ENCODE results near the gene ITGA2.

Gene ITGA2

GRCh38 chr5:52977264-52977897 is 11.8 kb upstream of the ITGA2 start:
- Histone ChIP-seq H3K27ac (replicated peaks) (no peak overlapping the region), H3K4me3 (replicated peaks; ENCODE audit: insufficient read depth, low read length) (no peak overlapping the region), H3K27me3 (ENCODE audit: insufficient read depth, poor library complexity, severe bottlenecking) (no peaks in the 10 kb centered on the region)
- no peak for TF ChIP-seq POLR2AphosphoS5 (IDR thresholded peaks at IDR 0.05; ENCODE audit: low read depth)
- TF ChIP-seq CTCF (IDR thresholded peaks at IDR 0.05; ENCODE audit: insufficient read depth, low read length): no peak
- TF ChIP-seq, protein P1, sequence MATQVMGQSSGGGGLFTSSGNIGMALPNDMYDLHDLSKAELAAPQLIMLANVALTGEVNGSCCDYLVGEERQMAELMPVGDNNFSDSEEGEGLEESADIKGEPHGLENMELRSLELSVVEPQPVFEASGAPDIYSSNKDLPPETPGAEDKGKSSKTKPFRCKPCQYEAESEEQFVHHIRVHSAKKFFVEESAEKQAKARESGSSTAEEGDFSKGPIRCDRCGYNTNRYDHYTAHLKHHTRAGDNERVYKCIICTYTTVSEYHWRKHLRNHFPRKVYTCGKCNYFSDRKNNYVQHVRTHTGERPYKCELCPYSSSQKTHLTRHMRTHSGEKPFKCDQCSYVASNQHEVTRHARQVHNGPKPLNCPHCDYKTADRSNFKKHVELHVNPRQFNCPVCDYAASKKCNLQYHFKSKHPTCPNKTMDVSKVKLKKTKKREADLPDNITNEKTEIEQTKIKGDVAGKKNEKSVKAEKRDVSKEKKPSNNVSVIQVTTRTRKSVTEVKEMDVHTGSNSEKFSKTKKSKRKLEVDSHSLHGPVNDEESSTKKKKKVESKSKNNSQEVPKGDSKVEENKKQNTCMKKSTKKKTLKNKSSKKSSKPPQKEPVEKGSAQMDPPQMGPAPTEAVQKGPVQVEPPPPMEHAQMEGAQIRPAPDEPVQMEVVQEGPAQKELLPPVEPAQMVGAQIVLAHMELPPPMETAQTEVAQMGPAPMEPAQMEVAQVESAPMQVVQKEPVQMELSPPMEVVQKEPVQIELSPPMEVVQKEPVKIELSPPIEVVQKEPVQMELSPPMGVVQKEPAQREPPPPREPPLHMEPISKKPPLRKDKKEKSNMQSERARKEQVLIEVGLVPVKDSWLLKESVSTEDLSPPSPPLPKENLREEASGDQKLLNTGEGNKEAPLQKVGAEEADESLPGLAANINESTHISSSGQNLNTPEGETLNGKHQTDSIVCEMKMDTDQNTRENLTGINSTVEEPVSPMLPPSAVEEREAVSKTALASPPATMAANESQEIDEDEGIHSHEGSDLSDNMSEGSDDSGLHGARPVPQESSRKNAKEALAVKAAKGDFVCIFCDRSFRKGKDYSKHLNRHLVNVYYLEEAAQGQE (IDR thresholded peaks at IDR 0.05; ENCODE audit: insufficient replicate concordance, low read depth): no peak
- no peak for TF ChIP-seq GABPA (IDR thresholded peaks at IDR 0.05; ENCODE audit: low read depth)
- TF ChIP-seq SPI1 (IDR thresholded peaks at IDR 0.05; ENCODE audit: borderline replicate concordance, low read depth): no peak
- no peak for DNase-seq (ENCODE audit: low read depth in 1 of 2, low spot score in 1 of 2)

GRCh38 chr5:52981507-52981906 is 7.6 kb upstream of the ITGA2 start:
- no peaks in the 10 kb centered on the region for H3K27me3 ChIP-seq (ENCODE audit: insufficient read depth, poor library complexity, severe bottlenecking)
- H3K4me3 ChIP-seq (replicated peaks; ENCODE audit: insufficient read depth, low read length): no peak overlapping the region
- TF ChIP-seq GABPA (IDR thresholded peaks at IDR 0.05; ENCODE audit: low read depth) (no peak), SPI1 (IDR thresholded peaks at IDR 0.05; ENCODE audit: borderline replicate concordance, low read depth) (no peak), POLR2AphosphoS5 (IDR thresholded peaks at IDR 0.05; ENCODE audit: low read depth) (no peak), CTCF (IDR thresholded peaks at IDR 0.05; ENCODE audit: insufficient read depth, low read length) (no peak)
- TF ChIP-seq, protein P1 (IDR thresholded peaks at IDR 0.05; ENCODE audit: insufficient replicate concordance, low read depth): no peak
- no peak overlapping the region for H3K27ac ChIP-seq (replicated peaks)
- no peak for DNase-seq (ENCODE audit: low read depth in 1 of 2, low spot score in 1 of 2)

DNA sequence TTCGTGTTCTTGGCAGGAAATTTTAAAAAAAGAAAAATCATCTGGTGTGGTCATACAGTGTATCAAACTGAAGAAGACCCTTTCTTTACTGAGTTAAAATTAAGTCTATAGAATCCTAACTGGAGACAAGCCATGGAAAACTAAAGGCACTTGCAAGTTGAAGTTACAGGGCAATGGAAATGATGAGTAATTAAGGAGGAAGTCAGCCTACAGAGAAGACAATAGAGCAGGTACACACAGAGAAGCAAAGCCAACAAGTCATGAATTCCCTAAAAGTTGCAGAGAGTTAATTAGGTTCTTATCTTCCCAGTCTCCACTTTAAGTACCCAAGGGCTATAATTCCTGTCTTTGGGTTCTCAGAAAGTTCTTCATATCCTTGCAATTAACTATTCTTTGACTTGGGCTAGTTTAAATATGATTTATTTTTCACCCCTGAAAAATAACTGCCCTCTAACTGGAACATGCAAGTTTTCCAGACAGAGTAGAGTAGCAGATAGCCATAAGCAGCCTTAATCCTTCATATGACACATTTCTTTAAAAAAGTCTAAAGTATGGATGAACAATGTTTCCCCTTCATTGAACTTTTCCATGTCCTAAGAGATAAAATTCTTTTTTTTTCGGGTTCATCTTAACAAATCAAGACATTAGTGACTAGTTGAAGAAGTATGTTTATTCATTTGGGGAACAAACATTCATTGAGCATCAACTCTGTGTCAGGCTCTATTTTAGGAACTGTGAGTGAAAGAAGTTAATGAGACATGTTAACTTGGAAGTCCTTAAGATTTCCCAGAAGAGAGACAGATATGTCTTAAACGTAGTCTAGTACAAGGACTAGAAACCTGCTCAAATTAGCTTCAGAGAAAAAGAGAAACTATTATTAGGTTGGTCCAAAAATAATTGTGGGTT is 5.2 kb upstream of the ITGA2 start:
- Histone ChIP-seq H3K4me3 (replicated peaks; ENCODE audit: insufficient read depth, low read length) (no peak overlapping the region), H3K27ac (replicated peaks) (no peak overlapping the region), H3K27me3 (ENCODE audit: insufficient read depth, poor library complexity, severe bottlenecking) (peaks cover 20% of the 10 kb centered on the region)
- TF ChIP-seq CTCF (IDR thresholded peaks at IDR 0.05; ENCODE audit: insufficient read depth, low read length) (no peak), POLR2AphosphoS5 (IDR thresholded peaks at IDR 0.05; ENCODE audit: low read depth) (no peak), SPI1 (IDR thresholded peaks at IDR 0.05; ENCODE audit: borderline replicate concordance, low read depth) (no peak), GABPA (IDR thresholded peaks at IDR 0.05; ENCODE audit: low read depth) (no peak)
- TF ChIP-seq, protein P1 (IDR thresholded peaks at IDR 0.05; ENCODE audit: insufficient replicate concordance, low read depth): no peak
- no peak for DNase-seq (ENCODE audit: low read depth in 1 of 2, low spot score in 1 of 2)
